Dendritic cell treated with granulocyte-macrophage colony-stimulating factor and Interleukin-4, amounts not matched to agents 40 ng/mL and 50 ng/mL, for 4 days (primary cell): ENCODE measurements around the gene CCDC137.

Experiments
- H3K27ac Mint-ChIP-seq: one replicate; pipeline ENCODE4 v1.8.0; 2022; ENCODE audit warnings: mild to moderate bottlenecking, mixed read lengths
- H3K27me3 Mint-ChIP-seq: one replicate; pipeline ENCODE4 v1.8.0; 2022; ENCODE audit warnings: mild to moderate bottlenecking, mixed read lengths
- H3K36me3 Mint-ChIP-seq: one replicate; pipeline ENCODE4 v1.8.0; 2022; ENCODE audit warnings: low read depth, mixed read lengths
- H3K4me1 Mint-ChIP-seq: one replicate; pipeline ENCODE4 v1.8.0; 2022; ENCODE audit warnings: low read depth, mixed read lengths
- H3K4me3 Mint-ChIP-seq: one replicate; pipeline ENCODE4 v1.8.0; 2022; ENCODE audit warnings: mild to moderate bottlenecking, moderate library complexity, mixed read lengths
- H3K9me3 Mint-ChIP-seq: one replicate; pipeline ENCODE4 v1.8.0; 2022; ENCODE audit warnings: mixed read lengths
- intact Hi-C: fragments of 100-400 bp; cut with micrococcal nuclease; formaldehyde crosslinking; loops from one replicate; pipeline ENCODE4 v1.15.0; 2022

Gene CCDC137

GRCh38 chr17:81706757-81707624 lies 40.5 kb downstream of the CCDC137 start:
- Mint-ChIP-seq H3K4me3 (no peak overlapping the region), H3K36me3 (peaks cover 62% of the 10 kb centered on the region), H3K27ac (no peak overlapping the region), H3K9me3 (no peaks in the 10 kb centered on the region), H3K4me1 (peaks cover 32% of the 10 kb centered on the region), H3K27me3 (peaks cover 3% of the 10 kb centered on the region)
- intact Hi-C loops: no loop called here

- no peak overlapping the region for H3K27ac Mint-ChIP-seq
- intact Hi-C loops: no loop called here
- no peaks in the 10 kb centered on the region for H3K9me3 Mint-ChIP-seq
- H3K4me3 Mint-ChIP-seq: no peak overlapping the region
- peaks cover 29% of the 10 kb centered on the region for H3K4me1 Mint-ChIP-seq
- H3K27me3 Mint-ChIP-seq: peaks cover 3% of the 10 kb centered on the region
- peaks cover 52% of the 10 kb centered on the region for H3K36me3 Mint-ChIP-seq
Observed at GRCh38 chr17:81707725-81708646, 41.4 kb downstream of the CCDC137 start.

- intact Hi-C loops: no loop called here
- Mint-ChIP-seq H3K27ac (no peak overlapping the region), H3K4me3 (no peak overlapping the region), H3K36me3 (peaks cover 48% of the 10 kb centered on the region), H3K4me1 (peaks cover 37% of the 10 kb centered on the region), H3K27me3 (peaks cover 3% of the 10 kb centered on the region), H3K9me3 (no peaks in the 10 kb centered on the region)
Observed at GRCh38 chr17:81708739-81709185, 42.2 kb downstream of the CCDC137 start.

- Mint-ChIP-seq H3K4me3 (peak overlapping the region; percentile 46), H3K4me1 (peaks cover 38% of the 10 kb centered on the region), H3K27ac (peak overlapping the region; percentile 56), H3K9me3 (no peaks in the 10 kb centered on the region), H3K36me3 (peaks cover 33% of the 10 kb centered on the region), H3K27me3 (peaks cover 3% of the 10 kb centered on the region)
- intact Hi-C loops: no loop called here
Observed at GRCh38 chr17:81710514-81711308, 44.2 kb downstream of the CCDC137 start.

GRCh38 chr17:81711814-81712467 lies 45.4 kb downstream of the CCDC137 start, which contains the start of gene SLC25A10:
Gene SLC25A10 (plus strand): TSS chr17:81712284. CDS start chr17:81712427, 143 bp downstream.
- intact Hi-C loops: loop anchor here (1.0 kb wide), 1 partner anchor 9 kb away; the partner anchor contains the start of gene MRPL12
- Mint-ChIP-seq H3K9me3 (no peaks in the 10 kb centered on the region), H3K27ac (peak within 1 kb of the TSS; percentile 56), H3K4me1 (peaks cover 38% of the 10 kb centered on the region), H3K4me3 (peak within 1 kb of the TSS; percentile 73), H3K36me3 (peaks cover 21% of the 10 kb centered on the region), H3K27me3 (peaks cover 3% of the 10 kb centered on the region)

- Mint-ChIP-seq H3K9me3 (no peaks in the 10 kb centered on the region), H3K27me3 (peaks cover 3% of the 10 kb centered on the region), H3K4me1 (peaks cover 38% of the 10 kb centered on the region), H3K36me3 (peaks cover 15% of the 10 kb centered on the region), H3K4me3 (peak overlapping the region; percentile 73), H3K27ac (peak overlapping the region; percentile 36)
- intact Hi-C loops: loop anchor here (1.0 kb wide), 1 partner anchor 9 kb away; the partner anchor contains the start of gene MRPL12
Observed at GRCh38 chr17:81712468-81713003, 46.0 kb downstream of the CCDC137 start.

GRCh38 chr17:81713004-81713555 lies 46.5 kb downstream of the CCDC137 start:
- H3K9me3 Mint-ChIP-seq: no peaks in the 10 kb centered on the region
- H3K36me3 Mint-ChIP-seq: peaks cover 10% of the 10 kb centered on the region
- peaks cover 38% of the 10 kb centered on the region for H3K4me1 Mint-ChIP-seq
- H3K27me3 Mint-ChIP-seq: peaks cover 3% of the 10 kb centered on the region
- peak overlapping the region; percentile 36 for H3K27ac Mint-ChIP-seq
- peak overlapping the region; percentile 73 for H3K4me3 Mint-ChIP-seq
- intact Hi-C loops: no loop called here

GRCh38 chr17:81713556-81714411 lies 47.2 kb downstream of the CCDC137 start:
- Mint-ChIP-seq H3K27ac (no peak overlapping the region), H3K4me3 (no peak overlapping the region), H3K27me3 (peaks cover 3% of the 10 kb centered on the region), H3K36me3 (peaks cover 4% of the 10 kb centered on the region), H3K4me1 (peaks cover 38% of the 10 kb centered on the region), H3K9me3 (no peaks in the 10 kb centered on the region)
- intact Hi-C loops: no loop called here

GRCh38 chr17:81714412-81715106 lies 48.0 kb downstream of the CCDC137 start:
- intact Hi-C loops: no loop called here
- Mint-ChIP-seq H3K9me3 (no peaks in the 10 kb centered on the region), H3K27ac (no peak overlapping the region), H3K4me1 (peaks cover 38% of the 10 kb centered on the region), H3K36me3 (no peaks in the 10 kb centered on the region), H3K4me3 (no peak overlapping the region), H3K27me3 (peaks cover 3% of the 10 kb centered on the region)

GRCh38 chr17:81715107-81715871 lies 48.8 kb downstream of the CCDC137 start:
- Mint-ChIP-seq H3K4me3 (no peak overlapping the region), H3K27me3 (peaks cover 3% of the 10 kb centered on the region), H3K4me1 (peaks cover 33% of the 10 kb centered on the region), H3K36me3 (no peaks in the 10 kb centered on the region), H3K27ac (no peak overlapping the region), H3K9me3 (no peaks in the 10 kb centered on the region)
- intact Hi-C loops: no loop called here
